Activated T-helper 9 cell treated with anti-CD3 and anti-CD28 coated beads, Interleukin-2, amount 50 U/mL, for 16 hours (primary cell): ENCODE measurements around the gene SREK1.
"Not testable (repeated sequence)": the region's sequence is repeated elsewhere in the genome, so short reads cannot be mapped to it uniquely, and the experiment has no call there.

ENCODE experiments used
- DNase-seq: peaks from one replicate; pipeline ENCODE4 v3.0.0-alpha.2; 2020; ENCODE audit warnings: low read depth

The SREK1 gene

GRCh38 chr5:66144074-66144833, at the start of gene SREK1:
Gene SREK1 (plus strand): TSS chr5:66144300. CDS start chr5:66144377, 77 bp downstream.
- peak; percentile 84 for DNase-seq

- DNase-seq, result no peak
Measured at GRCh38 chr5:66100851-66101250, 43.2 kb upstream of the SREK1 start.

- no peak for DNase-seq
Measured at GRCh38 chr5:66113160-66113559, 30.9 kb upstream of the SREK1 start.

- no peak for DNase-seq
Measured at GRCh38 chr5:66118304-66118703, 25.8 kb upstream of the SREK1 start.

GRCh38 chr5:66122379-66123034, 21.6 kb upstream of the SREK1 start:
- no peak for DNase-seq

GRCh38 chr5:66129144-66129543, 15.0 kb upstream of the SREK1 start:
- DNase-seq, result no peak

- DNase-seq, result no peak
Measured at GRCh38 chr5:66130493-66130892, 13.6 kb upstream of the SREK1 start.

- DNase-seq, result no peak
Measured at GRCh38 chr5:66134407-66134861, 9.7 kb upstream of the SREK1 start.

- no peak for DNase-seq
Measured at GRCh38 chr5:66136053-66136452, 8.0 kb upstream of the SREK1 start.

GRCh38 chr5:66136944-66137343, 7.2 kb upstream of the SREK1 start:
- not testable (repeated sequence) for DNase-seq

- no peak for DNase-seq
Measured at GRCh38 chr5:66138637-66139317, 5.3 kb upstream of the SREK1 start.

- no peak for DNase-seq
Measured at GRCh38 chr5:66139318-66139712, 4.8 kb upstream of the SREK1 start.

GRCh38 chr5:66142417-66142816, 1.7 kb upstream of the SREK1 start:
- no peak for DNase-seq

GRCh38 chr5:66143473-66144073, 527 bp upstream of the SREK1 start:
- DNase-seq, result no peak

GRCh38 chr5:66144834-66145390, 812 bp downstream of the SREK1 start:
- no peak for DNase-seq

- no peak for DNase-seq
Measured at GRCh38 chr5:66145737-66146136, 1.6 kb downstream of the SREK1 start.

- DNase-seq, result no peak
Measured at GRCh38 chr5:66149950-66150349, 5.8 kb downstream of the SREK1 start.

- DNase-seq, result no peak
Measured at GRCh38 chr5:66151030-66151429, 6.9 kb downstream of the SREK1 start.

- DNase-seq, result no peak
Measured at GRCh38 chr5:66151491-66151890, 7.4 kb downstream of the SREK1 start.

GRCh38 chr5:66157046-66157445, 12.9 kb downstream of the SREK1 start:
- DNase-seq, result no peak

GRCh38 chr5:66161356-66161755, 17.3 kb downstream of the SREK1 start:
- DNase-seq, result no peak
